Right cardiac atrium (tissue), 5 donors: ENCODE data around the gene CHCHD6. TPM values are rescaled to one million over a fixed set of nuclear protein-coding genes. Genes with fewer than 3 reads are reported as not detected.

Source experiments
- ATAC-seq, 2 donors: fragments of 200-7000 bp; cut with Tn5 transposase; one replicate each; pipeline versions ENCODE4 v1.8.0 to v1.9.1; 2020; ENCODE audit warnings: moderate library complexity in 2 of 2, mild to moderate bottlenecking in 1 of 2
- DNase-seq, 3 donors: peaks; one replicate each; pipeline ENCODE4 v3.0.0-alpha.2; 2020
- H3K27ac ChIP-seq: one replicate; pipeline ENCODE4 v1.5.1; 2013; ENCODE audit warnings: mild to moderate bottlenecking, low read length, control low read depth, moderate library complexity
- H3K27me3 ChIP-seq: one replicate; pipeline ENCODE4 v1.6.1; 2013; ENCODE audit not compliant: control insufficient read depth, insufficient read depth
- H3K4me1 ChIP-seq: one replicate; pipeline ENCODE4 v1.6.1; 2013; ENCODE audit warnings: low read length; ENCODE audit not compliant: control insufficient read depth, insufficient read depth
- H3K4me3 ChIP-seq: one replicate; pipeline ENCODE4 v1.5.1; 2013; ENCODE audit warnings: low read length, control low read depth
- H3K9me3 ChIP-seq: one replicate; pipeline ENCODE4 v1.6.1; 2013; ENCODE audit warnings: low read length; ENCODE audit not compliant: control insufficient read depth
- WGBS: extraction: QIAGEN DNeasy Blood & Tissue Kit; methylation state at CpG from one replicate; pipeline ENCODE4 v1.1.7; 2013; 5-methylcytosine and 5-hydroxymethylcytosine counted together
- intact Hi-C, 4 donors: fragments of 100-400 bp; cut with DNase I; formaldehyde crosslinking; loops; one replicate each; pipeline versions ENCODE4 v1.11.0 to v1.14.0; 2022 to 2023
- polyA plus RNA-seq: library from polyadenylated mRNA; stranded (reverse); fragments of 200-250 nt; gene quantifications from one replicate; pipeline ENCODE4 v1.2.3, GENCODE V29; 2013
- total RNA-seq, 4 donors: library from RNA; stranded (reverse); fragmentation: NEBNext Ultra II Directional; extraction: Animal tissue kit (Norgen Biotek cat#: 25700); gene quantifications; one replicate each; pipeline ENCODE4 v1.2.1, GENCODE V29; 2021
- donor health status: healthy with polysubstance abuse.
- donor health status: DM: no; HTN: yes; CAD: no.
- donor health status: DM: no; HTN: no; CAD: no.
- donor health status: DM: no; HTN: yes; CAD: no; lungs with severe emphysema.
- donor health status: DM: yes; HTN: yes; CAD: no.

The CHCHD6 gene
- total and polyA plus RNA-seq, 5 donors = 7.1 to 10.5 (median 9.3) TPM

GRCh38 chr3:126917232-126917804, 213.3 kb downstream of the CHCHD6 start:
- DNase-seq (no peak), ATAC-seq (no peak)
- intact Hi-C loops = no loop called here
- Histone ChIP-seq H3K4me1 (no peaks in the 10 kb centered on the region), H3K4me3 (no peak overlapping the region), H3K9me3 (no peaks in the 10 kb centered on the region), H3K27me3 (no peaks in the 10 kb centered on the region), H3K27ac (no peak overlapping the region)
- 83% methylated on average over 6 of the region's 6 CpGs for WGBS

- no peaks in the 10 kb centered on the region for H3K4me1 ChIP-seq
- intact Hi-C loops = no loop called here
- ATAC-seq (no peak), DNase-seq (no peak)
- no peaks in the 10 kb centered on the region for H3K9me3 ChIP-seq
- H3K4me3 ChIP-seq = no peak overlapping the region
- H3K27me3 ChIP-seq = no peaks in the 10 kb centered on the region
- no peak overlapping the region for H3K27ac ChIP-seq
These were observed 214.3 kb downstream of the CHCHD6 start for GRCh38 chr3:126918355-126918821.

GRCh38 chr3:126921085-126921824, 217.2 kb downstream of the CHCHD6 start:
- ATAC-seq (peak in 1 of 2 donors; percentile 33), DNase-seq (no peak)
- intact Hi-C loops = no loop called here
- Histone ChIP-seq H3K4me1 (peaks cover 3% of the 10 kb centered on the region), H3K27me3 (no peaks in the 10 kb centered on the region), H3K27ac (no peak overlapping the region), H3K4me3 (no peak overlapping the region), H3K9me3 (no peaks in the 10 kb centered on the region)
- WGBS = 79% methylated on average over 5 of the region's 5 CpGs

- no peak overlapping the region for H3K27ac ChIP-seq
- H3K4me1 ChIP-seq = peaks cover 5% of the 10 kb centered on the region
- no peak overlapping the region for H3K4me3 ChIP-seq
- no peak for ATAC-seq
- DNase-seq = no peak
- WGBS = 91% methylated on average over 4 of the region's 4 CpGs
- H3K9me3 ChIP-seq = no peaks in the 10 kb centered on the region
- H3K27me3 ChIP-seq = no peaks in the 10 kb centered on the region
- intact Hi-C loops = no loop called here
These were observed 218.4 kb downstream of the CHCHD6 start for GRCh38 chr3:126922466-126922865.

- Histone ChIP-seq H3K9me3 (no peaks in the 10 kb centered on the region), H3K27me3 (no peaks in the 10 kb centered on the region), H3K4me3 (no peak overlapping the region), H3K4me1 (peaks cover 5% of the 10 kb centered on the region), H3K27ac (no peak overlapping the region)
- intact Hi-C loops = no loop called here
- WGBS = 92% methylated on average over 6 of the region's 6 CpGs
- no peak for ATAC-seq
- DNase-seq = no peak
These were observed 219.4 kb downstream of the CHCHD6 start for GRCh38 chr3:126923423-126923822.

GRCh38 chr3:126923895-126924294, 219.9 kb downstream of the CHCHD6 start:
- Histone ChIP-seq H3K4me3 (no peak overlapping the region), H3K4me1 (peaks cover 5% of the 10 kb centered on the region), H3K27me3 (no peaks in the 10 kb centered on the region), H3K9me3 (no peaks in the 10 kb centered on the region), H3K27ac (no peak overlapping the region)
- WGBS = 97% methylated on average over 7 of the region's 7 CpGs
- ATAC-seq = no peak
- no peak for DNase-seq
- intact Hi-C loops = no loop called here

GRCh38 chr3:126924458-126924857, 220.4 kb downstream of the CHCHD6 start:
- Histone ChIP-seq H3K9me3 (no peaks in the 10 kb centered on the region), H3K27ac (no peak overlapping the region), H3K4me3 (no peak overlapping the region), H3K27me3 (no peaks in the 10 kb centered on the region), H3K4me1 (peaks cover 5% of the 10 kb centered on the region)
- intact Hi-C loops = no loop called here
- 86% methylated on average over 2 of the region's 2 CpGs for WGBS
- ATAC-seq (no peak), DNase-seq (no peak)

- 71% methylated on average over 14 of the region's 14 CpGs for WGBS
- ATAC-seq (peak; percentile 34 to 67), DNase-seq (peak; percentile 60 to 81 (median 73))
- H3K27me3 ChIP-seq = no peaks in the 10 kb centered on the region
- H3K9me3 ChIP-seq = no peaks in the 10 kb centered on the region
- intact Hi-C loops = no loop called here
- peaks cover 5% of the 10 kb centered on the region for H3K4me1 ChIP-seq
- H3K27ac ChIP-seq = no peak overlapping the region
- H3K4me3 ChIP-seq = no peak overlapping the region
These were observed 221.6 kb downstream of the CHCHD6 start for GRCh38 chr3:126925411-126926171.

- intact Hi-C loops = no loop called here
- H3K9me3 ChIP-seq = no peaks in the 10 kb centered on the region
- H3K27ac ChIP-seq = peak overlapping the region; percentile 11
- H3K4me1 ChIP-seq = peaks cover 5% of the 10 kb centered on the region
- DNase-seq = peak; percentile 84 to 86 (median 85)
- WGBS = 53% methylated on average over 11 of the region's 11 CpGs
- no peak overlapping the region for H3K4me3 ChIP-seq
- no peaks in the 10 kb centered on the region for H3K27me3 ChIP-seq
- ATAC-seq = peak; percentile 88 to 92
These were observed 222.8 kb downstream of the CHCHD6 start for GRCh38 chr3:126926684-126927400.

- no peaks in the 10 kb centered on the region for H3K9me3 ChIP-seq
- no peaks in the 10 kb centered on the region for H3K27me3 ChIP-seq
- 58% methylated on average over 4 of the region's 4 CpGs for WGBS
- no peak overlapping the region for H3K4me3 ChIP-seq
- no peak overlapping the region for H3K27ac ChIP-seq
- DNase-seq = no peak
- H3K4me1 ChIP-seq = peaks cover 5% of the 10 kb centered on the region
- intact Hi-C loops = no loop called here
- peak; percentile 22 to 48 for ATAC-seq
These were observed 223.3 kb downstream of the CHCHD6 start for GRCh38 chr3:126927401-126927750.

GRCh38 chr3:126927846-126928245, 223.8 kb downstream of the CHCHD6 start:
- DNase-seq (no peak), ATAC-seq (no peak)
- Histone ChIP-seq H3K4me1 (peaks cover 5% of the 10 kb centered on the region), H3K9me3 (no peaks in the 10 kb centered on the region), H3K27ac (no peak overlapping the region), H3K27me3 (no peaks in the 10 kb centered on the region), H3K4me3 (no peak overlapping the region)
- 92% methylated on average over 6 of the region's 6 CpGs for WGBS
- intact Hi-C loops = no loop called here
